Right ventricle myocardium superior (tissue), 1 donor: Measurements from ENCODE around the gene LRRC63. TPM values are rescaled to one million over a fixed set of nuclear protein-coding genes. Genes with fewer than 3 reads are reported as not detected.
"Not testable (repeated sequence)": the region's sequence is repeated elsewhere in the genome, so short reads cannot be mapped to it uniquely, and the experiment has no call there.

Experiments
- ATAC-seq: fragments of 200-7000 bp; cut with Tn5 transposase; one replicate; pipeline ENCODE4 v1.9.1; 2020; ENCODE audit warnings: mild to moderate bottlenecking; ENCODE audit not compliant: poor library complexity
- DNase-seq: peaks from one replicate; pipeline ENCODE4 v3.0.0-alpha.2; 2020
- intact Hi-C: fragments of 100-400 bp; cut with DNase I; formaldehyde crosslinking; loops from one replicate; pipeline ENCODE4 v1.11.2; 2022
- long read RNA-seq: library from polyadenylated mRNA; unstranded; transcript quantifications from one replicate; pipeline ENCODE4 v2.0.0, GENCODE V29; 2021
- total RNA-seq: library from RNA; stranded (reverse); fragmentation: NEBNext Ultra II Directional; extraction: Animal tissue kit (Norgen Biotek cat#: 25700); gene quantifications from one replicate; pipeline ENCODE4 v1.2.1, GENCODE V29; 2021
- donor health status: DM: no; HTN: yes; CAD: no; lungs with severe emphysema.

LRRC63 gene
- not detected for total RNA-seq
- long read RNA-seq, result 0 reads

- ATAC-seq (peak; percentile 99), DNase-seq (peak; percentile 88)
- intact Hi-C loops, result no loop called here
Observed at GRCh38 chr13:46211483-46212351, at the start of gene LRRC63. Gene LRRC63, plus strand, starts transcription at chr13:46211928. Its CDS starts 1,107 bp downstream, at chr13:46213035.

- DNase-seq, ATAC-seq, intact Hi-C loops: not testable (repeated sequence)
Observed at GRCh38 chr13:46162741-46163140, 49.0 kb upstream of the LRRC63 start.

GRCh38 chr13:46164661-46165060 is 47.1 kb upstream of the LRRC63 start:
- intact Hi-C loops, result no loop called here
- ATAC-seq, result no peak
- no peak for DNase-seq

- intact Hi-C loops, result no loop called here
Observed at GRCh38 chr13:46165485-46166223, 46.1 kb upstream of the LRRC63 start.

GRCh38 chr13:46166224-46166584 is 45.5 kb upstream of the LRRC63 start:
- intact Hi-C loops, result no loop called here
- ATAC-seq (no peak), DNase-seq (no peak)

More at GRCh38 chr13:46165485-46166223, 46.1 kb upstream of the LRRC63 start:
- DNase-seq (no peak), ATAC-seq (no peak)

- ATAC-seq, result no peak
- intact Hi-C loops, result no loop called here
- DNase-seq, result no peak
Observed at GRCh38 chr13:46166947-46167610, 44.6 kb upstream of the LRRC63 start.

GRCh38 chr13:46168341-46168740 is 43.4 kb upstream of the LRRC63 start:
- intact Hi-C loops, result no loop called here
- peak; percentile 48 for DNase-seq
- no peak for ATAC-seq

- ATAC-seq (no peak), DNase-seq (no peak)
- intact Hi-C loops, result no loop called here
Observed at GRCh38 chr13:46168783-46169182, 42.9 kb upstream of the LRRC63 start.

GRCh38 chr13:46169758-46170157 is 42.0 kb upstream of the LRRC63 start:
- intact Hi-C loops, result no loop called here
- no peak for DNase-seq
- ATAC-seq, result no peak

- DNase-seq (no peak), ATAC-seq (no peak)
- intact Hi-C loops, result no loop called here
Observed at GRCh38 chr13:46170268-46170667, 41.5 kb upstream of the LRRC63 start.

- DNase-seq (no peak), ATAC-seq (peak; percentile 60)
- intact Hi-C loops, result no loop called here
Observed at GRCh38 chr13:46170687-46171086, 41.0 kb upstream of the LRRC63 start.

GRCh38 chr13:46171217-46171616 is 40.5 kb upstream of the LRRC63 start:
- no peak for DNase-seq
- intact Hi-C loops, result no loop called here
- peak; percentile 53 for ATAC-seq

GRCh38 chr13:46171739-46172138 is 40.0 kb upstream of the LRRC63 start:
- intact Hi-C loops, result no loop called here
- ATAC-seq, result no peak

GRCh38 chr13:46172531-46172991 is 39.2 kb upstream of the LRRC63 start:
- no peak for DNase-seq
- intact Hi-C loops, result no loop called here
- ATAC-seq, result peak; percentile 40

More at GRCh38 chr13:46171739-46172138, 40.0 kb upstream of the LRRC63 start:
- no peak for DNase-seq

GRCh38 chr13:46173656-46174055 is 38.1 kb upstream of the LRRC63 start:
- DNase-seq (no peak), ATAC-seq (no peak)
- intact Hi-C loops, result no loop called here

GRCh38 chr13:46176756-46177155 is 35.0 kb upstream of the LRRC63 start:
- peak; percentile 61 for ATAC-seq
- intact Hi-C loops, result no loop called here
- no peak for DNase-seq

- peak; percentile 49 for ATAC-seq
- intact Hi-C loops, result no loop called here
Observed at GRCh38 chr13:46178143-46178542, 33.6 kb upstream of the LRRC63 start.

GRCh38 chr13:46178821-46179220 is 32.9 kb upstream of the LRRC63 start:
- no peak for ATAC-seq
- intact Hi-C loops, result no loop called here

More at GRCh38 chr13:46178143-46178542, 33.6 kb upstream of the LRRC63 start:
- no peak for DNase-seq

GRCh38 chr13:46179491-46179908 is 32.2 kb upstream of the LRRC63 start:
- DNase-seq (peak; percentile 68), ATAC-seq (no peak)
- intact Hi-C loops, result no loop called here

More at GRCh38 chr13:46178821-46179220, 32.9 kb upstream of the LRRC63 start:
- DNase-seq, result no peak
